ENCODE measurements around the gene MYL1.

DNA sequence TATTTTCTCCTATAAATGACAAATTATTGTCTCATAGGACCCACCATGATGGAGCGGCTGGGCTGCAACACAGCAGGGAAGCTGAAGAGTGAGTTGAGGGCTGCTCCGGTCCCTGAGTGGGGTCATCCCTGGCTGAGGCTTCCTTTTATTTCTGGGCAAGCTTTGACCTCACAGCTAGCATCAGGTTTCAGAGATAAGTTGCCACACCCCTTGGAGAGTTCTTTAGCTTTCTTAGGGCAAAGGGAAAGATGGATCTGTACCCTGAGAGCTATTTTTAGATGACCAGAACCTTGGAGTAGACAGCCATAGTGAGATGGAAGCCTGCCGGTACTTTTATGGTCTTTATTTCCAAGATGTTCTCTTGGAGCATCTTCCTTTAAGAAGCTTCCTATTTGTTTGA is 11.5 kb downstream of the MYL1 start:
- TF ChIP-seq EZH2 (IDR thresholded peaks at IDR 0.05) (no peak), POLR2AphosphoS5 (IDR thresholded peaks at IDR 0.05; ENCODE audit: borderline replicate concordance, low read depth, low read length) (no peak)
